Measurements from ENCODE around the gene DCP1B. TPM values are rescaled to one million over a fixed set of nuclear protein-coding genes. Genes with fewer than 3 reads are reported as not detected.

DCP1B gene
- total RNA-seq, 1 experiment from 2014 or later, result 11.8 TPM

- H3K27ac ChIP-seq, result no peak overlapping the region
- no peak overlapping the region for H3K4me3 ChIP-seq
- H3K27me3 ChIP-seq, result peaks cover 50% of the 10 kb centered on the region
- no peaks in the 10 kb centered on the region for H3K36me3 ChIP-seq
- no peaks in the 10 kb centered on the region for H3K9me3 ChIP-seq (replicated peaks)
- no peaks in the 10 kb centered on the region for H3K4me1 ChIP-seq
- no peak for DNase-seq
These were observed 28.2 kb upstream of the DCP1B start for GRCh38 chr12:2032506-2032905.

GRCh38 chr12:2029851-2030250, 25.6 kb upstream of the DCP1B start:
- peaks cover 46% of the 10 kb centered on the region for H3K27me3 ChIP-seq
- no peaks in the 10 kb centered on the region for H3K9me3 ChIP-seq (replicated peaks)
- no peak for DNase-seq
- H3K36me3 ChIP-seq, result no peaks in the 10 kb centered on the region
- H3K4me1 ChIP-seq, result no peaks in the 10 kb centered on the region
- no peak overlapping the region for H3K27ac ChIP-seq
- H3K4me3 ChIP-seq, result no peak overlapping the region

- H3K27ac ChIP-seq, result no peak overlapping the region
- H3K4me3 ChIP-seq, result no peak overlapping the region
- H3K4me1 ChIP-seq, result no peaks in the 10 kb centered on the region
- H3K27me3 ChIP-seq, result peaks cover 43% of the 10 kb centered on the region
- H3K9me3 ChIP-seq (replicated peaks), result no peaks in the 10 kb centered on the region
- DNase-seq, result no peak
- no peaks in the 10 kb centered on the region for H3K36me3 ChIP-seq
These were observed 23.1 kb upstream of the DCP1B start for GRCh38 chr12:2027351-2027750.

GRCh38 chr12:2023365-2023764, 19.1 kb upstream of the DCP1B start:
- H3K4me1 ChIP-seq, result no peaks in the 10 kb centered on the region
- no peaks in the 10 kb centered on the region for H3K36me3 ChIP-seq
- H3K9me3 ChIP-seq (replicated peaks), result no peaks in the 10 kb centered on the region
- peaks cover 16% of the 10 kb centered on the region; the same call in 1 of the 2 replicates for H3K27me3 ChIP-seq
- no peak overlapping the region for H3K4me3 ChIP-seq
- no peak overlapping the region for H3K27ac ChIP-seq
- DNase-seq, result no peak

GRCh38 chr12:2020511-2020910, 16.3 kb upstream of the DCP1B start:
- Histone ChIP-seq H3K9me3 (replicated peaks) (no peaks in the 10 kb centered on the region), H3K27me3 (peaks cover 13% of the 10 kb centered on the region; the same call in 1 of the 2 replicates), H3K27ac (no peak overlapping the region), H3K4me3 (no peak overlapping the region), H3K36me3 (no peaks in the 10 kb centered on the region), H3K4me1 (no peaks in the 10 kb centered on the region)
- DNase-seq, result no peak

- H3K27ac ChIP-seq, result no peak overlapping the region
- no peaks in the 10 kb centered on the region for H3K36me3 ChIP-seq
- H3K9me3 ChIP-seq (replicated peaks), result no peaks in the 10 kb centered on the region
- H3K4me1 ChIP-seq, result no peaks in the 10 kb centered on the region
- no peak overlapping the region for H3K4me3 ChIP-seq
- peaks cover 14% of the 10 kb centered on the region; the same call in 1 of the 2 replicates for H3K27me3 ChIP-seq
- no peak for DNase-seq
These were observed 14.9 kb upstream of the DCP1B start for GRCh38 chr12:2019126-2019525.

GRCh38 chr12:2018391-2018790, 14.1 kb upstream of the DCP1B start:
- H3K27ac ChIP-seq, result no peak overlapping the region
- H3K4me1 ChIP-seq, result no peaks in the 10 kb centered on the region
- DNase-seq, result no peak
- H3K4me3 ChIP-seq, result no peak overlapping the region
- H3K9me3 ChIP-seq (replicated peaks), result no peaks in the 10 kb centered on the region
- H3K36me3 ChIP-seq, result no peaks in the 10 kb centered on the region
- H3K27me3 ChIP-seq, result peaks cover 7% of the 10 kb centered on the region; the same call in 1 of the 2 replicates

- DNase-seq, result peak; percentile 28 to 47
- Histone ChIP-seq H3K9me3 (replicated peaks) (no peaks in the 10 kb centered on the region), H3K4me1 (no peaks in the 10 kb centered on the region), H3K4me3 (no peak overlapping the region), H3K27ac (no peak overlapping the region), H3K27me3 (peaks cover 5% of the 10 kb centered on the region; the same call in 1 of the 2 replicates), H3K36me3 (no peaks in the 10 kb centered on the region)
These were observed 13.5 kb upstream of the DCP1B start for GRCh38 chr12:2017546-2018337.

- H3K9me3 ChIP-seq (replicated peaks), result no peaks in the 10 kb centered on the region
- no peak for DNase-seq
- no peak overlapping the region for H3K27ac ChIP-seq
- no peaks in the 10 kb centered on the region for H3K36me3 ChIP-seq
- H3K27me3 ChIP-seq, result peaks cover 5% of the 10 kb centered on the region; the same call in 1 of the 2 replicates
- no peak overlapping the region for H3K4me3 ChIP-seq
- no peaks in the 10 kb centered on the region for H3K4me1 ChIP-seq
These were observed 12.7 kb upstream of the DCP1B start for GRCh38 chr12:2016862-2017545.

- H3K27me3 ChIP-seq, result peaks cover 5% of the 10 kb centered on the region; the same call in 1 of the 2 replicates
- H3K4me1 ChIP-seq, result no peaks in the 10 kb centered on the region
- no peaks in the 10 kb centered on the region for H3K36me3 ChIP-seq
- DNase-seq, result no peak
- H3K4me3 ChIP-seq, result no peak overlapping the region
- no peak overlapping the region for H3K27ac ChIP-seq
- no peaks in the 10 kb centered on the region for H3K9me3 ChIP-seq (replicated peaks)
These were observed 10.0 kb upstream of the DCP1B start for GRCh38 chr12:2014231-2014630.

GRCh38 chr12:2013527-2014223, 9.4 kb upstream of the DCP1B start:
- H3K4me1 ChIP-seq, result no peaks in the 10 kb centered on the region
- no peaks in the 10 kb centered on the region for H3K9me3 ChIP-seq (replicated peaks)
- no peak for DNase-seq
- no peak overlapping the region for H3K4me3 ChIP-seq
- H3K27ac ChIP-seq, result no peak overlapping the region
- H3K27me3 ChIP-seq, result peaks cover 5% of the 10 kb centered on the region; the same call in 1 of the 2 replicates
- no peaks in the 10 kb centered on the region for H3K36me3 ChIP-seq

- Histone ChIP-seq H3K27ac (no peak overlapping the region), H3K9me3 (replicated peaks) (no peaks in the 10 kb centered on the region), H3K4me3 (no peak overlapping the region), H3K27me3 (peaks cover 5% of the 10 kb centered on the region; the same call in 1 of the 2 replicates), H3K4me1 (no peaks in the 10 kb centered on the region), H3K36me3 (no peaks in the 10 kb centered on the region)
- DNase-seq, result no peak
These were observed 8.8 kb upstream of the DCP1B start for GRCh38 chr12:2013086-2013485.

- no peak overlapping the region for H3K4me3 ChIP-seq
- no peaks in the 10 kb centered on the region for H3K9me3 ChIP-seq (replicated peaks)
- H3K4me1 ChIP-seq, result no peaks in the 10 kb centered on the region
- H3K36me3 ChIP-seq, result no peaks in the 10 kb centered on the region
- H3K27me3 ChIP-seq, result peaks cover 3% of the 10 kb centered on the region; the same call in 1 of the 2 replicates
- no peak for DNase-seq
- H3K27ac ChIP-seq, result no peak overlapping the region
These were observed 7.7 kb upstream of the DCP1B start for GRCh38 chr12:2011643-2012607.

GRCh38 chr12:2009623-2010022, 5.4 kb upstream of the DCP1B start:
- Histone ChIP-seq H3K36me3 (no peaks in the 10 kb centered on the region), H3K27ac (no peak overlapping the region), H3K4me3 (no peak overlapping the region), H3K4me1 (no peaks in the 10 kb centered on the region), H3K27me3 (no peaks in the 10 kb centered on the region; the same call in 1 of the 2 replicates), H3K9me3 (replicated peaks) (no peaks in the 10 kb centered on the region; the same call in 1 of the 2 replicates)
- peak in 1 of 2 experiments; percentile 6 for DNase-seq

All from SJCRH30 (cell line).